ENCODE results near the gene LNX1. TPM values are rescaled to one million over a fixed set of nuclear protein-coding genes. Genes with fewer than 3 reads are reported as not detected.

LNX1 gene
- total and polyA plus RNA-seq, 2 of the 8 experiments (the other 6 are each of a cell fraction or from before 2014, with no cell fraction given) = 2.7 to 3.8 TPM

GRCh38 chr4:53557669-53558064 is 33.6 kb downstream of the LNX1 start:
- H4K20me1 ChIP-seq (replicated peaks in 1 of 2; ENCODE audit: control insufficient read depth in 1 of 2, insufficient read depth in 2 of 2, low read length in 2 of 2) = no peaks in the 10 kb centered on the region
- no peaks in the 10 kb centered on the region for H3K79me2 ChIP-seq (ENCODE audit: control insufficient read depth in 1 of 2, insufficient read depth in 2 of 2, low read length in 2 of 2)
- H4K8ac ChIP-seq (ENCODE audit: extremely low read depth, insufficient read depth, low read length) = no peak overlapping the region
- no peak overlapping the region for H3K27ac ChIP-seq (ENCODE audit: low read depth, low read length)
- H3K4me1 ChIP-seq (replicated peaks in 1 of 4; ENCODE audit: control insufficient read depth in 3 of 4, insufficient read depth in 4 of 4, low read length in 3 of 4) = no peaks in the 10 kb centered on the region; a peak in 1 of 7 replicates
- no peak overlapping the region for H3K4me3 ChIP-seq (ENCODE audit: extremely low read depth in 1 of 4, insufficient read depth in 2 of 4, low read depth in 3 of 4, low read length in 4 of 4)
- H3K79me1 ChIP-seq (ENCODE audit: low read depth, low read length) = no peaks in the 10 kb centered on the region
- TF ChIP-seq SRF (IDR thresholded peaks at IDR 0.05; ENCODE audit: low read depth, low read length) (no peak), TCF12 (IDR thresholded peaks at IDR 0.05; ENCODE audit: low read depth, low read length) (no peak), ASH2L (IDR thresholded peaks at IDR 0.05; ENCODE audit: low read length) (no peak), CTCF (IDR thresholded peaks at IDR 0.05; ENCODE audit: control extremely low read depth in 1 of 3, insufficient read depth in 1 of 3, low read depth in 1 of 3, low read length in 3 of 3) (no peak), BRCA1 (IDR thresholded peaks at IDR 0.05; ENCODE audit: low read depth, low read length) (no peak), SIN3A (conservative IDR thresholded peaks at IDR 0.05 in 1 of 2, IDR thresholded peaks at IDR 0.05 in 1 of 2; ENCODE audit: low read depth in 1 of 2, low read length in 2 of 2) (no peak), HDAC6 (IDR thresholded peaks at IDR 0.05; ENCODE audit: low read depth, low read length) (no peak), EZH2 (IDR thresholded peaks at IDR 0.05; ENCODE audit: low read depth, low read length, severe bottlenecking) (no peak), CTBP2 (IDR thresholded peaks at IDR 0.05; ENCODE audit: borderline replicate concordance, insufficient read depth, insufficient read length, low read length) (no peak), CREB1 (IDR thresholded peaks at IDR 0.05) (no peak)
- no peak overlapping the region for H2AK5ac ChIP-seq (ENCODE audit: low read depth, low read length)
- FAIRE-seq = no peak
- no peak overlapping the region; the same call in 1 of the 2 replicates for H2BK12ac ChIP-seq (ENCODE audit: low read depth, low read length)
- H3K9ac ChIP-seq (replicated peaks in 1 of 4; ENCODE audit: extremely low read depth in 1 of 4, low read depth in 3 of 4, low read length in 3 of 4) = no peak overlapping the region
- H4K91ac ChIP-seq (replicated peaks; ENCODE audit: insufficient read length, low read length) = no peak overlapping the region
- H3K23me2 ChIP-seq (ENCODE audit: low read depth, low read length) = no peaks in the 10 kb centered on the region
- H2BK120ac ChIP-seq (replicated peaks; ENCODE audit: low read depth, low read length) = no peak overlapping the region
- H3K4ac ChIP-seq (replicated peaks; ENCODE audit: insufficient read length, low read depth, low read length) = no peak overlapping the region
- H3K18ac ChIP-seq (ENCODE audit: extremely low read depth, low read length) = no peak overlapping the region
- DNase-seq (ENCODE audit: low read depth in 1 of 2, low spot score in 2 of 2) = no peak
- H2BK20ac ChIP-seq (ENCODE audit: low read length) = no peak overlapping the region
- no peaks in the 10 kb centered on the region for H3K9me3 ChIP-seq (ENCODE audit: insufficient read depth in 2 of 2, low read depth in 1 of 2, low read length in 1 of 2)
- H3K36me3 ChIP-seq (ENCODE audit: control insufficient read depth in 2 of 4, insufficient read depth in 4 of 4, low read length in 3 of 4) = no peaks in the 10 kb centered on the region
- H3K14ac ChIP-seq (ENCODE audit: insufficient read length) = no peak overlapping the region
- H2BK15ac ChIP-seq (ENCODE audit: low read length) = no peak overlapping the region
- no peak overlapping the region for H3K23ac ChIP-seq (ENCODE audit: insufficient read length)
- 83% methylated on average over 5 of the region's 5 CpGs; no CpG with 5 or more reads in 1 of the 2 experiments for WGBS, 2 experiments (ENCODE audit: extremely low coverage in 1 of 2, insufficient coverage in 1 of 2, insufficient read length in 1 of 2, insufficient replicate concordance in 2 of 2, low coverage in 1 of 2, low lambda C conversion rate in 2 of 2, missing lambda C conversion rate in 1 of 2)
- no peak overlapping the region for H3K56ac ChIP-seq (replicated peaks; ENCODE audit: insufficient read length, low read depth, low read length)
- H2AFZ ChIP-seq (ENCODE audit: low read length) = no peak overlapping the region
- no peak overlapping the region for H4K5ac ChIP-seq (ENCODE audit: insufficient read length, low read depth, low read length)
- no peak overlapping the region for H2BK5ac ChIP-seq (ENCODE audit: low read depth, low read length)
- ChIA-PET CTCF (ENCODE audit: partially characterized antibody) (interaction anchor here (0.6 to 1.4 kb wide), 6 partner anchors 10 to 116 kb away, joined by 3 to 5 read pairs (median 3); no protein-coding TSS in a partner anchor), POLR2A (ENCODE audit: partially characterized antibody) (no interaction called here)
- no peaks in the 10 kb centered on the region for H3K27me3 ChIP-seq (replicated peaks in 1 of 4; ENCODE audit: control insufficient read depth in 3 of 4, extremely low read depth in 1 of 4, insufficient read depth in 3 of 4, low read length in 3 of 4)
- no peak overlapping the region for H3K4me2 ChIP-seq (ENCODE audit: insufficient read depth in 1 of 2, low read depth in 2 of 2, low read length in 2 of 2)

Measured in H1 (cell line).